ENCODE measurements around the gene PLA2G4F.

The PLA2G4F gene

DNA sequence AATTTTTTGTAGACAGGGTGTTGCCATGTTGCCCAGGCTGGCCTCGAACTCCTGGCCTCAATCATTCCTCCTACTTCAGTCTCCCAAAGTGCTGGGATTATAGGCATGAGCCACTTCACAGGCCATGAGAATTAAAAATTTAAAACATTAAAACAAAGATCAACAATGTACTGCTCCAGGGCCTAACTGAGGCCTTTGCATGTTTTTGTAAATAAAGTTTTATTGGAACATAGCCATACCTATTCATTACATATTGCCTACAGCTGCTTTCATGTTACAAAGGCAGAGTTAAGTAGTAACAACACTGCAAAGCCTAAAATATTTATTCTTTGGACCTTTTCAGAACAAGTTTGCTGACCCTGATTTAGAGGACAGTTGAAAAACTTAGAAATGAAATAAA lies 42.1 kb upstream of the PLA2G4F start:
- no peak for TF ChIP-seq FOXP2 (optimal IDR thresholded peaks at IDR 0.05; ENCODE audit: borderline replicate concordance, extremely low read depth, extremely low read length, insufficient read depth)
- no peak for TF ChIP-seq REST (IDR thresholded peaks at IDR 0.05; ENCODE audit: insufficient read depth in 1 of 2, low read depth in 2 of 2, low read length in 2 of 2)
- no peak for TF ChIP-seq POLR2AphosphoS5 (IDR thresholded peaks at IDR 0.05; ENCODE audit: low read depth, low read length)
- no peak for TF ChIP-seq SIN3A (IDR thresholded peaks at IDR 0.05; ENCODE audit: borderline replicate concordance, insufficient read depth, low read length)
- no peak for TF ChIP-seq TAF1 (IDR thresholded peaks at IDR 0.05; ENCODE audit: borderline replicate concordance, insufficient read depth, low read length)

- TF ChIP-seq FOXP2 (optimal IDR thresholded peaks at IDR 0.05; ENCODE audit: borderline replicate concordance, extremely low read depth, extremely low read length, insufficient read depth) (no peak), POLR2AphosphoS5 (IDR thresholded peaks at IDR 0.05; ENCODE audit: low read depth, low read length) (no peak), TAF1 (IDR thresholded peaks at IDR 0.05; ENCODE audit: borderline replicate concordance, insufficient read depth, low read length) (no peak), SIN3A (IDR thresholded peaks at IDR 0.05; ENCODE audit: borderline replicate concordance, insufficient read depth, low read length) (no peak), REST (IDR thresholded peaks at IDR 0.05; ENCODE audit: insufficient read depth in 1 of 2, low read depth in 2 of 2, low read length in 2 of 2) (no peak)
Observed at GRCh38 chr15:42194513-42194912, 38.1 kb upstream of the PLA2G4F start.

- TF ChIP-seq POLR2AphosphoS5 (IDR thresholded peaks at IDR 0.05; ENCODE audit: low read depth, low read length): no peak
- no peak for TF ChIP-seq REST (IDR thresholded peaks at IDR 0.05; ENCODE audit: insufficient read depth in 1 of 2, low read depth in 2 of 2, low read length in 2 of 2)
- TF ChIP-seq TAF1 (IDR thresholded peaks at IDR 0.05; ENCODE audit: borderline replicate concordance, insufficient read depth, low read length): no peak
Observed at GRCh38 chr15:42193383-42193782, 36.9 kb upstream of the PLA2G4F start.

DNA sequence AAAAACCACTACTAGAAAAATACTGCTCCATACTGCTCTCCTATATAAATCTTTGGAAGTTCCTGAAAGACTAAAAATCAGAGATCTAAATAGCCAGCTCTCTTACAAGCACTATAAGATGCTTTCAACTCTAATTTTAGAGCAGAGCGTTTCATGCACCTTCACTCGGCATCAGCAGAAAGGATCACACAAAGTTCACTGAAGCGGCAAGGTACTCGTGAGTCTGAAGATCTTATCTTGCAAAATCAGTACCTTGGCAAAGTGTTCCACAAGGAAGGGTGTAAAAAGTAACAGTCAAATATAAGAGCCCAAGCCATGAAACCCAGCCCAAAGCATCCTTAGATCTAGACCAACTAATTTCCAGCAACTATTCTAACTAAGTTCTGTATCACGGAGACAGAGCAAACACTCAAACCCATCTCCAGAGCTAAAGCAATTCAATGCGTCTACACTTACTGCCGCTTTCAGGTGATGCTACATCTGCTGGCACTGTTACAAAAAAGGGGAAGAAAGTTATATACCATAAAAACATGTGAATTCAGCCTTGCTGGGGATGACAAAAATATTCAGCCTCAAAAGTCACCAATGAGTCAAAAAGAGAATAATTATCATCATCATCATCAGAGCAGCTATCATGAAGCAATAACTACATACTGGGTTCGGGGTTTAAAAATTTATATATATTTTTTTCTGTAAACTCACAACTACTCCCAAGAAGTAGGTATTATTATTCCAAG lies 35.3 kb upstream of the PLA2G4F start:
- TF ChIP-seq TAF1 (IDR thresholded peaks at IDR 0.05; ENCODE audit: borderline replicate concordance, insufficient read depth, low read length) (no peak), SIN3A (IDR thresholded peaks at IDR 0.05; ENCODE audit: borderline replicate concordance, insufficient read depth, low read length) (no peak), REST (IDR thresholded peaks at IDR 0.05; ENCODE audit: insufficient read depth in 1 of 2, low read depth in 2 of 2, low read length in 2 of 2) (no peak), POLR2AphosphoS5 (IDR thresholded peaks at IDR 0.05; ENCODE audit: low read depth, low read length) (no peak), FOXP2 (optimal IDR thresholded peaks at IDR 0.05; ENCODE audit: borderline replicate concordance, extremely low read depth, extremely low read length, insufficient read depth) (no peak)

DNA sequence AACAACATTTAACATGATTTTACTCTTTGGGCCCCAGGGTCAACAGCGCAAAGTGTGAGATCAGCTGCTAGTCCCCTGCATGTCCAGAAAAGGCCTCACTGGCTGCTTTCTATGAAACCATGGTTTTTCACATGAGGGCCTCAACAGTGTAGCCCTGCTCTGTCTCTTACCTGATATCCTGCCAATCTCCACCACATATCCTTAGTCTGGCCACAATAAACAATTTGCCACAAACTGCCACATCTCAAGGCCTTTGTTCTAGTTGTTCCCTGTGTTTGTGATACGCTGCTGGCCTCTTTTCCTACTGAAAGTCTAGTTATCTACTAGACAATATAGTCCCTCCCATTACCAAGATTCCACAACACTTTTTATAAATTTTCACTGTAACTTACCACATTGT lies 33.9 kb upstream of the PLA2G4F start:
- TF ChIP-seq REST (IDR thresholded peaks at IDR 0.05; ENCODE audit: insufficient read depth in 1 of 2, low read depth in 2 of 2, low read length in 2 of 2): no peak
- no peak for TF ChIP-seq TAF1 (IDR thresholded peaks at IDR 0.05; ENCODE audit: borderline replicate concordance, insufficient read depth, low read length)
- TF ChIP-seq FOXP2 (optimal IDR thresholded peaks at IDR 0.05; ENCODE audit: borderline replicate concordance, extremely low read depth, extremely low read length, insufficient read depth): no peak
